Colonic mucosa (tissue), 4 donors: Measurements from ENCODE around the gene NPIPB8. TPM values are rescaled to one million over a fixed set of nuclear protein-coding genes. Genes with fewer than 3 reads are reported as not detected.
"Not testable (repeated sequence)": the region's sequence is repeated elsewhere in the genome, so short reads cannot be mapped to it uniquely, and the experiment has no call there.

Experiments
- DNase-seq: peaks from one replicate; pipeline ENCODE4 v3.0.0-alpha.2; 2020
- H3K27ac ChIP-seq: fragments of 200-600 bp; one replicate; pipeline ENCODE4 v1.8.0; 2021
- H3K27me3 ChIP-seq: fragments of 200-600 bp; one replicate; pipeline ENCODE4 v1.8.0; 2021
- H3K36me3 ChIP-seq: fragments of 200-600 bp; one replicate; pipeline ENCODE4 v1.8.0; 2021
- H3K4me1 ChIP-seq: fragments of 200-600 bp; one replicate; pipeline ENCODE4 v1.8.0; 2021; ENCODE audit warnings: mild to moderate bottlenecking
- H3K4me3 ChIP-seq: fragments of 200-600 bp; one replicate; pipeline ENCODE4 v1.8.0; 2021
- H3K9ac ChIP-seq, 2 donors: one replicate each; pipeline ENCODE4 v1.7.0; 2013; ENCODE audit warnings: control low read depth in 2 of 2, low read depth in 2 of 2, low read length in 2 of 2
- H3K9me3 ChIP-seq: fragments of 200-600 bp; one replicate; pipeline ENCODE4 v1.8.0; 2021
- intact Hi-C: fragments of 100-400 bp; cut with DNase I; formaldehyde crosslinking; loops from one replicate; pipeline ENCODE4 v1.14.1; 2022
- total RNA-seq, 2 donors: library from RNA; stranded (reverse); fragmentation: NEBNext Ultra II Directional in 1 of 2; extraction: Animal tissue kit (Norgen Biotek cat#: 25700) in 1 of 2; gene quantifications; one replicate each; pipeline ENCODE4 v1.2.1, GENCODE V29; 2021
- TF ChIP-seq, protein P1 (sequence below): fragments of 200-600 bp; IDR thresholded peaks from one replicate; pipeline ENCODE4 v1.8.0; 2022; ENCODE audit warnings: antibody characterized with exemption, mild to moderate bottlenecking
- donor health status: healthy.
- donor health status: DM: no; HTN: no; CAD: no.
- donor health status: DM: no; HTN: no; CAD: no.

The NPIPB8 gene
- total RNA-seq, 2 donors from 2014 or later = 0.74 to 3.6 TPM

DNA sequence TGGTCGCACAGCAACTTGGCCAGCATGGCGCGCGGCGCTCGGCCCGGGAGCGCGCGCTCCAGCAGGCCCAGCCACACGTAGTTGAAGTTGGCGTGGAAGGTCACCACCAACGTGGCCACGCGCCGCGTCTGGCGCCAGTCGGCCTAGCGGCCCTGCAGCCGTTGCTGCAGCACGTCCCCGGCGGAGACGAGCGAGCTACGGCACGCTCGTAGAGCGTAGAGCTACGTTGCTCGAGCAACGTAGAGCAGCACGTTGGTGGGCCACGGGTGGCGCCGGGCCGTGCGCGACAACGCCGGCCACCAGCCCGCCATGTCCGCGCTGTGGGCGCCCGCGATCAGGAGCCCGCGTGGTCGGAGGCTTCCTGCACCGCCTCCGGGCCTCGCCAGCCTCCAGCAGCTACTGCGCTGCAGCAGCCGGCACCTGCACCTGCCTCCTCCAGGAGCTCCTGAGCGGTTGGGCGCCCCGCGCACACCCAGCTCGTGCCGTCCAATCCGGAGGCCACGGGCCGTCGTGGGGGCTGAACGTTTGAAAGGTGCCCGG, 14.6 kb upstream of the NPIPB8 start:
- Histone ChIP-seq H3K4me3 (peak overlapping the region; percentile 51), H3K9me3 (no peaks in the 10 kb centered on the region), H3K27ac (no peak overlapping the region), H3K36me3 (no peaks in the 10 kb centered on the region), H3K9ac (peak overlapping the region in 1 of 2 donors; percentile 73), H3K4me1 (no peaks in the 10 kb centered on the region), H3K27me3 (no peaks in the 10 kb centered on the region)
- intact Hi-C loops = no loop called here
- TF ChIP-seq, protein P1, sequence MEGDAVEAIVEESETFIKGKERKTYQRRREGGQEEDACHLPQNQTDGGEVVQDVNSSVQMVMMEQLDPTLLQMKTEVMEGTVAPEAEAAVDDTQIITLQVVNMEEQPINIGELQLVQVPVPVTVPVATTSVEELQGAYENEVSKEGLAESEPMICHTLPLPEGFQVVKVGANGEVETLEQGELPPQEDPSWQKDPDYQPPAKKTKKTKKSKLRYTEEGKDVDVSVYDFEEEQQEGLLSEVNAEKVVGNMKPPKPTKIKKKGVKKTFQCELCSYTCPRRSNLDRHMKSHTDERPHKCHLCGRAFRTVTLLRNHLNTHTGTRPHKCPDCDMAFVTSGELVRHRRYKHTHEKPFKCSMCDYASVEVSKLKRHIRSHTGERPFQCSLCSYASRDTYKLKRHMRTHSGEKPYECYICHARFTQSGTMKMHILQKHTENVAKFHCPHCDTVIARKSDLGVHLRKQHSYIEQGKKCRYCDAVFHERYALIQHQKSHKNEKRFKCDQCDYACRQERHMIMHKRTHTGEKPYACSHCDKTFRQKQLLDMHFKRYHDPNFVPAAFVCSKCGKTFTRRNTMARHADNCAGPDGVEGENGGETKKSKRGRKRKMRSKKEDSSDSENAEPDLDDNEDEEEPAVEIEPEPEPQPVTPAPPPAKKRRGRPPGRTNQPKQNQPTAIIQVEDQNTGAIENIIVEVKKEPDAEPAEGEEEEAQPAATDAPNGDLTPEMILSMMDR = no peak
- DNase-seq = peak; percentile 80

GRCh38 chr16:28630905-28631304, 7.0 kb upstream of the NPIPB8 start:
- H3K9me3 ChIP-seq, H3K27ac ChIP-seq, intact Hi-C loops, DNase-seq, H3K27me3 ChIP-seq, H3K36me3 ChIP-seq, H3K4me1 ChIP-seq, H3K4me3 ChIP-seq, H3K9ac ChIP-seq: not testable (repeated sequence)

DNA sequence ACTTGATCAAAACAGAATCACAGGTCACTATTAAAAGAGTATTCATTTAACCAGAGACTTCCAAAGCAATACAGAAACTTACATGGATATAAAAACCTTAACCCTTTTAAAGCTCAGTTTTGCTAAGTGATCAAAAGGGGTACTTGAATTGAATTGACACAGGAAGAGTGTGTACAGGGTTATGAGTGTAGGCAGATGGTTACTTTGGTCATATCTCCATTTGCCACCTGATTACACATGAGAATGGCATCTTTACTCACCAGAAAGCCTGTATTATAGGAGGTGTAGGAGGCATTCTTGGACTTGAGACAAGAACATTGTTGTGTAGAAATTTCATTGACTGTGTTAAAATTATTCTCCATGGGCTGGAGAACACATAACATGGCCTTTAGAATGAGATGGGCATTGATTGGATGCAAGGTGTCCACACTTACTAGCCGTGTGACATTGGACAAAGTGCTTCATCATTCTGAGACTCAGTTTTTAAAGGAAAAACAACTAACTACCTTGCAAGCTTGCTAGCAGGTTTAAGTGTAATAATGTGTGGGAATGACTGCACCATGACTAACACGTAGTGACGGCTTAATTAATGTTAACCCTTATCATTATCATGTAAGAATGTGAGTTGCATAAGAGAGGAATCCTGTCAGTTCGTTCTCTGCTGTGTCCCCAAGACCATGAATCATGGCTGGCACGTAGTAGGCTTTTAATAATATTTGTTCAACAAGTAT, 1.6 kb upstream of the NPIPB8 start:
- H3K9me3 ChIP-seq, H3K9ac ChIP-seq, H3K27ac ChIP-seq, DNase-seq, H3K27me3 ChIP-seq, H3K4me3 ChIP-seq, H3K36me3 ChIP-seq, H3K4me1 ChIP-seq, intact Hi-C loops: not testable (repeated sequence)

- H3K36me3 ChIP-seq, H3K4me3 ChIP-seq, H3K27me3 ChIP-seq, intact Hi-C loops, H3K9ac ChIP-seq, H3K4me1 ChIP-seq, H3K27ac ChIP-seq, H3K9me3 ChIP-seq, DNase-seq: not testable (repeated sequence)
Measured at GRCh38 chr16:28638359-28638758, 494 bp downstream of the NPIPB8 start.

- H3K4me3 ChIP-seq, H3K27me3 ChIP-seq, H3K36me3 ChIP-seq, H3K9me3 ChIP-seq, H3K9ac ChIP-seq, DNase-seq, H3K4me1 ChIP-seq, intact Hi-C loops, H3K27ac ChIP-seq: not testable (repeated sequence)
Measured at GRCh38 chr16:28639959-28640358, 2.1 kb downstream of the NPIPB8 start.

DNA sequence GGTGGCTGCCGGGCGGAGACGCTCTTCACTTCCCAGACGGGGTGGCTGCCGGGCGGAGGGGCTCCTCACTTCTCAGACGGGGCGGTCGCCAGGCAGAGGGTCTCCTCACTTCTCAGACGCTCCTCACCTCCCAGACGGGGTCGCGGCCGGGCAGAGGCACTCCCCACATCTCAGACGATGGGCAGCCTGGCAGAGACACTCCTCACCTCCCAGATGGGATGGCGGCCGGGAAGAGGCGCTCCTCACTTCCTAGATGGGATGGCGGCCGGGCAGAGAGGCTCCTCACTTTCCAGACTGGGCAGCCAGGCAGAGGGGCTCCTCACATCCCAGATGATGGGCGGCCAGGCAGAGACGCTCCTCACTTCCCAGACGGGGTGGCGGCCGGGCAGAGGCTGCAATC, 28.4 kb downstream of the NPIPB8 start:
- DNase-seq, H3K4me1 ChIP-seq, H3K27ac ChIP-seq, H3K9me3 ChIP-seq, H3K27me3 ChIP-seq, H3K4me3 ChIP-seq, H3K36me3 ChIP-seq, intact Hi-C loops, H3K9ac ChIP-seq: not testable (repeated sequence)

GRCh38 chr16:28667480-28667879, 29.6 kb downstream of the NPIPB8 start:
- H3K9me3 ChIP-seq, DNase-seq, H3K4me1 ChIP-seq, H3K27me3 ChIP-seq, H3K36me3 ChIP-seq, H3K9ac ChIP-seq, H3K27ac ChIP-seq, intact Hi-C loops, H3K4me3 ChIP-seq: not testable (repeated sequence)

GRCh38 chr16:28668199-28668598, 30.3 kb downstream of the NPIPB8 start:
- H3K36me3 ChIP-seq, H3K27ac ChIP-seq, intact Hi-C loops: not testable (repeated sequence)

DNA sequence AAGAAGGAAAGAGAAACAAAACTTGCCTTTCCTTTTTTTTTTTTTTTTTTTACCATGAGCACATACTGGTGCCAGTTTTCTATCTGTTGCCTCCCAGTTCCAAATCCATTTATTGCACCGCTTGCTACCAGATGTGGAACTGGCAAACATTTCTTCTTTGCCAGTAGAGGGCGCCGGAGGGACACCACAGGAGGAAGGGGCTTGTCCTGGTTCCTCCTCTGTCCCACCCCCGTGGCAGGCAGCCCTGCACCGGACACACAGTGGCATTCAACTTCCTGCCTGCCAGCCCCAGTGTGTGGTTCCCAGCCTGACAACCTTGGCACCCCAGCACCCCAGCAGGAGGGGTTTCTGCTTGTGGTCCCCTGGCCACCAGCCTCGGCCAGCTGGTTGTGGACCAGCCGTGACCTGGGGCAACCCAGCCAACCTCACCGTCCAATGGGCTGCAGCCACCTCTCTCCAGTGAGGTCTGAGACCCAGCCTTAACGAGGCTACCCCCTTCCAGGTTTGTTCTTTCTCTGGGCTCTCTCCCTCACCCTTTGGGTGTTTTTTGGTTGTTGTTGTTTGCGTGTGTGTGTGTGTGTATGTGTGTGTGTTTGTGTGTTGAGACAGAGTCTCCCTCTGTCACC, 50.6 kb downstream of the NPIPB8 start:
- H3K4me1 ChIP-seq, intact Hi-C loops, H3K9ac ChIP-seq, H3K27me3 ChIP-seq, H3K36me3 ChIP-seq, H3K27ac ChIP-seq, H3K9me3 ChIP-seq, DNase-seq, H3K4me3 ChIP-seq: not testable (repeated sequence)

More at GRCh38 chr16:28668199-28668598, 30.3 kb downstream of the NPIPB8 start:
- H3K9ac ChIP-seq, DNase-seq, H3K4me1 ChIP-seq, H3K4me3 ChIP-seq, H3K9me3 ChIP-seq, H3K27me3 ChIP-seq: not testable (repeated sequence)

DNA sequence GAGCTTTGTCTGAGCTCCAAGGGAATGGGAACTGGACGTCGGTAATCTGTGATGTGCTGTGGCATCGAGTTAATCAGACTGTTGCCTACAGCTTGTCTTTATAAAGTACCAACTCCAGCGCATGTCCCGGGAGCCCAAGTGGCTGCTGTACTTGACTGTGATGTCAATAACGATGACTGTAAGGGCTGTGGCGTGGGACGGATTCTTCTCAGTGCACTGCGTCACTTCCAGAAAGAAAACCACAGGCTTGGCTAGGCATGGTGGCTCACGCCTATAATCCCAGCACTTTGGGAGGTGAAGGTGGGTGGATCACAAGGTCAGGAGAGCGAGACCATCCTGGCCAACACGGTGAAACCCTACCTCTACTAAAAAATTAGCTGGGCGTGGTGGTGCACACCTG, 51.6 kb downstream of the NPIPB8 start:
- H3K4me3 ChIP-seq, H3K36me3 ChIP-seq, intact Hi-C loops, H3K27me3 ChIP-seq, H3K9ac ChIP-seq, H3K9me3 ChIP-seq, H3K4me1 ChIP-seq, DNase-seq, H3K27ac ChIP-seq: not testable (repeated sequence)

- intact Hi-C loops, H3K9me3 ChIP-seq, H3K9ac ChIP-seq, H3K27me3 ChIP-seq, H3K4me3 ChIP-seq, H3K36me3 ChIP-seq, H3K4me1 ChIP-seq, H3K27ac ChIP-seq, DNase-seq: not testable (repeated sequence)
Measured at GRCh38 chr16:28691722-28692121, 53.9 kb downstream of the NPIPB8 start.

GRCh38 chr16:28693257-28693950, 55.5 kb downstream of the NPIPB8 start:
- H3K4me1 ChIP-seq, H3K27me3 ChIP-seq, H3K27ac ChIP-seq, H3K4me3 ChIP-seq, H3K9me3 ChIP-seq, intact Hi-C loops, H3K36me3 ChIP-seq, DNase-seq, H3K9ac ChIP-seq: not testable (repeated sequence)
